ENCODE results near the gene GBP2.
"Not testable (repeated sequence)": the region's sequence is repeated elsewhere in the genome, so short reads cannot be mapped to it uniquely, and the experiment has no call there.

GBP2 gene, protein sequence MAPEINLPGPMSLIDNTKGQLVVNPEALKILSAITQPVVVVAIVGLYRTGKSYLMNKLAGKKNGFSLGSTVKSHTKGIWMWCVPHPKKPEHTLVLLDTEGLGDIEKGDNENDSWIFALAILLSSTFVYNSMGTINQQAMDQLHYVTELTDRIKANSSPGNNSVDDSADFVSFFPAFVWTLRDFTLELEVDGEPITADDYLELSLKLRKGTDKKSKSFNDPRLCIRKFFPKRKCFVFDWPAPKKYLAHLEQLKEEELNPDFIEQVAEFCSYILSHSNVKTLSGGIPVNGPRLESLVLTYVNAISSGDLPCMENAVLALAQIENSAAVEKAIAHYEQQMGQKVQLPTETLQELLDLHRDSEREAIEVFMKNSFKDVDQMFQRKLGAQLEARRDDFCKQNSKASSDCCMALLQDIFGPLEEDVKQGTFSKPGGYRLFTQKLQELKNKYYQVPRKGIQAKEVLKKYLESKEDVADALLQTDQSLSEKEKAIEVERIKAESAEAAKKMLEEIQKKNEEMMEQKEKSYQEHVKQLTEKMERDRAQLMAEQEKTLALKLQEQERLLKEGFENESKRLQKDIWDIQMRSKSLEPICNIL

DNA sequence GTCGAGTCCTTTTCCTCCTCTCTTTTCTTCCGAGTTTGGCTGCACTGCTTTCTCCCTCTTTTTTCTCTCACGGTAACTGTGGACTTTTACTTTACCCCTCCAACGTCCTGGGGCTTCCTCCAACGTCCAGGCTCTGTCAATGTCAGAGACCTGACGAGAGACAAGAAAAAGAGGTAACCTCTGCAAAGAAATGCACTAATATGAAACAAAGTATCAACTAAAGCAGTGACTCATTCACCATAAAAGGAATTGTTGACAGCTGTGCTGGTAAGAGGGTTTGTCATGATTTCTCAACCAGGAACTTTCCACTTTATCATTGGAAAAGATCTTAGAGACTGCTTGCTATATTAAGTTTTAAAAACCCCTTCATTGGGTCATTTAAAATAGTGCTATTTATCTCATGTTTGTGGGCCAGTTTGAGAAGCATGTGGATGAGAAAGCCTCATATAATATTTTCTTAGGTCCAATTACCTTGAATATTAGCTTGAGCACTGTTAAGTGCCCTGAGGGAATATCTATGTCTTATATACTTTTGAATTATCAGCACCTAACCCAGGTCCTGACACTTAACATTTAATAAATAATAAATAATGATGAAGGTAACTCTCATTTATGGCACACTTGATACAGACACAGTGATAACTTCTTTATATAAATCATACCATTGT lies at the start of gene GBP2:
GBP2 (minus strand) TSS at position 202 of the 668 bp plus-strand sequence. CDS start 4,148 bp downstream, outside the sequence.
- DNase-seq, result no peak

- no peak for DNase-seq
Observed at GRCh38 chr1:89174491-89174890, 48.6 kb upstream of the GBP2 start.

DNA sequence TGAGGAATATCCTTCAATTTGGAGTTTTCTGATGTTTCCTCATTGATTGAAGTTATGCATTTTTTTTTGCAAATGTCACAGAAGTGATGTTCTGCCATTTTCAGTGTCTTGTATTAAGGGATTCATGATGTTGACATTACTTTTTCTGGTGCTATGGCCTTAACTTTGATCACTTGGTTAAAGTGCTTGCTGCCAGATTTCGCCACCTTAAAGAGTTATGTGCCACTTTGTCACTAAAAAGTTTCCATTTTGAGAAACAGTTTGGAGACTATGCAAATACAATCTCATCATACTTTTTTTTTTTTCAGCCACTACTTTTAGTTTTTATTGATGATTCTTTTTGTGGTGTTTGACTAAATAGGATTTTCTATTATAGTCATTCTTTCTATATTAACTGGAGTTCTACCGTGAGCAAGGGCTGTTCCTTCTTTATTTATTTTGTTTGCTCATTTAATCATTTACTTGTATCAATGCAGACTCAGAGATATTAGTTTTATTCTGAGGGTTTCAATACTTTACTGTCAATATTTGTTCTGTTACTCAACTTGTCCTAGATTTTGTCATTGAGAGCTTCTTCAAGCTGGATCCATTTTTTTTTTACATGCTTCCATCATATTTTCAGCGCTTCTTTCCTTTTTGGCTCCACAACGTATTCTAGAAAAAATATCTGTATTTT lies 46.7 kb upstream of the GBP2 start:
- no peak for DNase-seq

- DNase-seq, result no peak
Observed at GRCh38 chr1:89171067-89171438, 45.1 kb upstream of the GBP2 start.

DNA sequence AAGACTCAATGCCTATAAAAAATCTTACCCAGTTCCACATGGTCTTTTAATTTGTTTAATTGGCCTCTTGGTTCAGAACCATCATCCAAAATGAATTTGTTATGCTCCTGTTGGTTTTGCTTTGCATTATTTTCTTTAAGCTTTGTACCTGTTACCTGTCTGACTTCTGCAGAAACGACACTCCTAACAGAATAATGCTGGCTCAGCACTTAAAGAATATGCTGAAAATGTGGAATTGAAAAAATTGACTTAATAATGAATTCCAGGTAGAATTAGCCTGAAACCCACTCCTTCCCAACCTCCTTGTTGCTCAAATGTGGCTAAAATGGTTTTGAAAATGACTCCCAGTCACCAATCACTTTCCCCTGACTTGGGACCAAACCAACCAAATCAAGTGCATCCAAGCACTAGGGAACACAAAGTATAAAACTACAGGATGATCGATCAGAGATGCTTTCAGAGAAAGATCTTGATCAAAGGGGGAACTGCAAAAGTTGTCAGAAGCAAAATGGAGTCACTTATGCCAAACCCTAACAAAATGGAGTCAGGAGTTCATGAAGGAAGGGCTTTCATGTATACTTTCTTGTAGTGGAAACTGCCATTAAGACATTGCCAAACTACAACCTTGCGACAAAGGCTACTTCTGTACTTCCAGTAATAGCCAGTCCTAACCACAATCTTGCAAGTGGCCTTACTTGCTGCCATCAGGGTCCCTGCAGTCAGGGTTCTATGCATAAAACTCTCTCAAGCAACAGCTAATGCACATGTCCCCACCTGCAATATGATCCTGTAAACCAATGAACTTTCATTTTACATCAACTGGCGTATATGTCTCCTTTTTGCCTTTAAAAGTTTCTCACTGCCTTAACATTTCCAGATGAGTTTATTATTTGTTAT lies 44.5 kb upstream of the GBP2 start:
- no peak for DNase-seq

DNA sequence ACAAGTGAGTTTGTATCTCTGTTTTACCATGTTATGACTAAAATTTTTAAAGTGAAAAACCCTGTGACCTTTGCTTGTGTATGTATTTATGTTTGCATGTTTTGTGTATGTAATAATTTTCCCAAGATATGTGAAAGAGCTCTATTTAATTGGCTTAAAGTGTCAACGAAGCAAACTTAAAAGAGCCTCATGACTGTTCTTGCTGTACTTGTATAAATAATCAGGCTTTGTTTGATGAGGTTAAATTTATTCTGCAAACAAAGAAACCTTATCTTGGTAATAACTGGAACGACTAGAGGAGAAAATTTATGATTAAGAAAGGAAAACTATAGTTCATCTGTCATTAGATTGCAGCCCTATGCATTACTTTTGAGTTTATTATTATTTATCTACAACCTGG lies 43.3 kb upstream of the GBP2 start:
- no peak for DNase-seq

GRCh38 chr1:89167590-89168230 lies 41.8 kb upstream of the GBP2 start:
- no peak for DNase-seq

DNA sequence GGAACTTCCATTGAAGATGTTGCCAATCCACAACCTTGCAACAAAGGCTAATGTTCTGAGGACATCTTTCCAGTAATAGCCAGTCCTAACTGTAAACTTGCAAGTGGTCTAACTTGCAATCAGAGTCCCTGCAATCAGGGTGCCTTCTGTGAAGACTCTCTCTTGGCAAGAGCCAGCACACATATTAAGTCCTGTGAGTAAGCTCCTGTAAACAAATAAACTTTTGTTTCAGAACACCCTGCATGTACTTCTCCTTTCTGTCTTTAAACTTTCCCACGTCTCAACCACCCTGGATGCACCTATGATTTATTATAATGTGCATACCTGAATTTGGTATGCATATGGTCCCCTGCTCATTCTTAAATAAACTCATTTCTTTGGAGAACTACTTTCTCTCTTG lies 40.8 kb upstream of the GBP2 start:
- DNase-seq, result no peak

DNA sequence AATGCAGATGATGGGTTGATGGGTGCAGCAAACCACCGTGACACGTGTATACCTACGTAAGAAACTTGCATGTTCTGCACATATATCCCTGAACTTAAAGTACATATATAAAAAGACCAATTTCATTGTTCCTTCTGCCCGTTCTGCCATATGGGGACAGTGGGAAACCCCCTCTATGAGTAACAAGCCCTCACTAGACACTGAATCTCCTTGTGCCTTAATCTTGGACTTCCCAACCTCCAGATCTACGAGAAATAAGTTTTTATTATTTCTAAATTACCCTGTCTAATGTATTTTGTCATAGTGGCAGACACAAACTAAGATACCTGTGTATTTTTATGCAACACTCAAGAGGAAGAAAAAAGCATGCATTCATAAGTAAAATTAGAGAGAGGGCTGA lies 39.9 kb upstream of the GBP2 start:
- DNase-seq, result no peak

DNA sequence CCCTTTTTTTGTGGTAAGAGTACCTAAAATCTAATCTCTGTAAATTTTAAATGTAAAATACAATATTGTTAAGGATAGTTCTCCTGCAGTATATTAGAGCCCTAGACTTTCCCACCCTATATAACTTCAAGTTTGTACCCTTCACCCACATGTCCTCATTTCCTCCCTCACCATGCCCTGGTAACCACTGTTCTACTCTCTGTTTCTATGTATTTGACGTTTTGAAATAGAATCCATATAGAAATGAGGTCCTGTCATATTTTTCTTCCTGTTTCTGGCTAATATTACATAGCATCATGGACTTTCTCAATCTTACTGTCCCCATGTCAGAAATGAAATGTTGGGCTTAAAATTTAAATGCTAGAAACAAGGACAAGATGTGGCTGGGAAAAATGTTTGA lies 25.1 kb upstream of the GBP2 start:
- DNase-seq, result no peak

GRCh38 chr1:89149976-89150375 lies 24.1 kb upstream of the GBP2 start:
- DNase-seq, result no peak

GRCh38 chr1:89149229-89149628 lies 23.3 kb upstream of the GBP2 start:
- DNase-seq, result no peak

GRCh38 chr1:89147678-89148658 lies 22.1 kb upstream of the GBP2 start:
- DNase-seq, result no peak

DNA sequence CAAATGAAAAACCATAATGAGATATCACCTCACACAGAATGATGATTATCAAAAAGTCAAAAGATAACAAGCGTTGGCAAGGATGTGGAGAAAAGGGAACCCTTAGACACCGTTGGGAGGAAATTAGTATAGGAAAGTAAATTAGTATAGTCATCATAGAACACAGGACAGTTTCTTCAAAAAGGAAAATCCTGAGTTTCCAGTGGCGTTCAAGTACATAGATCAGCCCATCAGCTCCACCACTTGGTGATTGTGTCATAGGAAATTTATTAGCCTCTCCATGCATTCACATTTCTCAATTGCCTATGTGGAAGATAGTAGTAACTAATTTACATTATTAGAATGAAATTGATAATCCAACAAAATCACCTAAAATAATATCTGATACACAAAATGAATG lies 20.8 kb upstream of the GBP2 start:
- no peak for DNase-seq

DNA sequence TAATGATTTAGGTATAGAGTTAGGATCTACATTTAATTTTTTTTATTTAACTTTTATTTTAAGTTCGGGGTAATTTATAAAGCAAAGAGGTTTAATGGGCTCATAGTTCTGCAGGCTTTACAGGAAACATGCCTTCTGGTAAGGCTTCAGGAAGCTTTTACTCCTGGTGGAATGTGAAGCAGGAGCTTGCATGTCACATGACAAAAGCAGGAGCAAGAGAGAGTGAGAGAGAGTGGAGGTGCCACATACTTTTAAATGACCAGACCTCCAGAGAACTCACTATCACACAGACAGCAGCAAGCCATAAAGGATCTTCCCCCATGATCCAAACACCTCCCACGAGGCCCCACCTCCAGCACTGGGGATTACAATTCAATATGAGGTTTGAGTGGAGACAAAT lies 17.6 kb upstream of the GBP2 start:
- DNase-seq, result no peak

DNA sequence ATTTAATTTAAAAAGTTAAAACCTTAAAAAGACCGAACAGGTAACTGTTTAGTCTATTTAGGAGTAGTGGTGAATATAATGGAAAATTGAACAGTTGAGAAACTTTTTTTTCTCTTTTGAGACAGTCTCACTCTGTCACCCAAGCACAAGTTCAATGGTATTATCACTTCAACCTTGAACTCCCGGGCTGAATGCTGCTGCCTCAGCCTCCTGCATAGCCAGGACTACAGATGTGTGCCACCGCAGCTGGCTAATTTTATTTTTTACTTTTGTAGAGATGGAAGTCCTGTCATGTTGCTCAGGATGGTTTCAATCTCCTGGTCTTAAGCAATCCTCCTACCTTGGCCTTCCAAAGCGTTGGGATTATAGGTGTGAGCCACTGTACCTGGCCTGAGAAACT lies 16.2 kb upstream of the GBP2 start:
- no peak for DNase-seq

DNA sequence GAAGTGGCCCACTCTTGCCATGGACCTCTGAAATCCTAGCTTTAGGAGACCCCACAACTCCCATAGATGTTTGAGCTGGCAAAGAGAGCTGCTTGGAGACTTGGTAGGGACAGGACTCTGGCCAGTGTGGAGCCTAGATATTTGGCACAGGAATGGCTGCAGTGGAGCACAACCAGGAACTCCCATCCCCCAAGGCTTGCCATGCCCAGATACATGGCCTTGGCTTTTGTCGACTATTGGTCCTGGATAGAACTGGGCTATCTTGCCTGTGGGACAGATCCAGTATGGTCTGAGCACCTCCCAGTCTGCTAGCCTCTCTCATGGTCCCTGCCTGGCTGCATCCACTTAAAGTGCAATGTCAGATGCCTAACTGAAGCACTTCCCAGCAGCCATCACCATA lies 7.8 kb upstream of the GBP2 start:
- no peak for DNase-seq

GRCh38 chr1:89130716-89131115 lies 4.8 kb upstream of the GBP2 start:
- no peak for DNase-seq

DNA sequence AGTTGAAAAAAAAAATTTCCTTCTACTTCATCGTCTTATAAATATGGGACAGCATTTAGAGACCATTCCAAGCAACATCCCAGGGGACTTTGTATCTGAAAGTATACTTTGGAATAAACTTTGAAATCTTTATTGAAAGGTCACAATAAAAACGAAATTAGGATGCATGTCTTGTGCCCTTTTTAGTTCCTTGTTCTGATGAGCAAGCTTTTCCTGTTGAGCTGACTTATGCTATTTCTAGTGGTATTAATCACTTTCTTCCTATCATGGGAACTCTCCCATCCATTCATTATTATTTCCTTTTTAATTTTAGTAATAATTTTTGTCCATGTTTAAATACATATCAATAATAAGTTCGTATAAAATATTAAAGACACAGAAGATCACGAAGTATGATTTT lies 4.0 kb upstream of the GBP2 start:
- no peak for DNase-seq

GRCh38 chr1:89128003-89128458 lies 2.1 kb upstream of the GBP2 start:
- DNase-seq, result not testable (repeated sequence)

All from NCI-H1436 treated with DMSO at 0.1 percent for 48 hours (cell line).